Stimulated activated memory B cell treated with anti-CD40 and anti-IgM and Interleukin-4, amounts not matched to agents 10 μg/mL and 1 μg/mL and 100 μg/mL, for 72 hours (primary cell): Measurements from ENCODE around the gene SMIM12.

Experiments
- ATAC-seq: fragments of 150-1000 bp; cut with Tn5 transposase; 2 replicates; pipeline ENCODE4 v1.10.0; 2021
- H3K27ac Mint-ChIP-seq: one replicate; pipeline ENCODE4 v1.8.0; 2022; ENCODE audit warnings: mild to moderate bottlenecking, mixed read lengths
- H3K27me3 Mint-ChIP-seq: one replicate; pipeline ENCODE4 v1.8.0; 2022; ENCODE audit warnings: mixed read lengths
- H3K36me3 Mint-ChIP-seq: one replicate; pipeline ENCODE4 v1.8.0; 2022; ENCODE audit warnings: mixed read lengths
- H3K4me1 Mint-ChIP-seq: one replicate; pipeline ENCODE4 v1.8.0; 2022; ENCODE audit warnings: mixed read lengths
- H3K4me3 Mint-ChIP-seq: one replicate; pipeline ENCODE4 v1.8.0; 2022; ENCODE audit warnings: mild to moderate bottlenecking, moderate library complexity, mixed read lengths
- H3K9me3 Mint-ChIP-seq: one replicate; pipeline ENCODE4 v1.8.0; 2022; ENCODE audit warnings: mixed read lengths

The SMIM12 gene

GRCh38 chr1:34865573-34865972, 6.0 kb upstream of the SMIM12 start:
- Mint-ChIP-seq H3K27me3 (no peaks in the 10 kb centered on the region), H3K4me3 (peak overlapping the region; percentile 85), H3K9me3 (no peaks in the 10 kb centered on the region), H3K27ac (peak overlapping the region; percentile 90), H3K4me1 (peaks cover 24% of the 10 kb centered on the region), H3K36me3 (no peaks in the 10 kb centered on the region)
- peak; percentile 44 for ATAC-seq

GRCh38 chr1:34864759-34865158, 5.2 kb upstream of the SMIM12 start:
- ATAC-seq: no peak
- peak overlapping the region; percentile 67 for H3K4me3 Mint-ChIP-seq
- H3K9me3 Mint-ChIP-seq: no peaks in the 10 kb centered on the region
- H3K27me3 Mint-ChIP-seq: no peaks in the 10 kb centered on the region
- H3K27ac Mint-ChIP-seq: peak overlapping the region; percentile 90
- H3K36me3 Mint-ChIP-seq: no peaks in the 10 kb centered on the region
- H3K4me1 Mint-ChIP-seq: peaks cover 31% of the 10 kb centered on the region

GRCh38 chr1:34863501-34863900, 4.0 kb upstream of the SMIM12 start:
- Mint-ChIP-seq H3K36me3 (no peaks in the 10 kb centered on the region), H3K9me3 (no peaks in the 10 kb centered on the region), H3K4me1 (peaks cover 40% of the 10 kb centered on the region), H3K27me3 (no peaks in the 10 kb centered on the region), H3K27ac (no peak overlapping the region), H3K4me3 (no peak overlapping the region)
- no peak for ATAC-seq

- peak; percentile 6 for ATAC-seq
- peaks cover 16% of the 10 kb centered on the region for H3K36me3 Mint-ChIP-seq
- no peaks in the 10 kb centered on the region for H3K9me3 Mint-ChIP-seq
- no peaks in the 10 kb centered on the region for H3K27me3 Mint-ChIP-seq
- H3K4me1 Mint-ChIP-seq: peaks cover 30% of the 10 kb centered on the region
- H3K27ac Mint-ChIP-seq: peak overlapping the region; percentile 90
- peak overlapping the region; percentile 97 for H3K4me3 Mint-ChIP-seq
Measured at GRCh38 chr1:34858901-34859445, 576 bp downstream of the SMIM12 start.

- Mint-ChIP-seq H3K4me3 (no peak overlapping the region), H3K27ac (no peak overlapping the region), H3K9me3 (no peaks in the 10 kb centered on the region), H3K4me1 (peaks cover 42% of the 10 kb centered on the region), H3K36me3 (peaks cover 36% of the 10 kb centered on the region), H3K27me3 (no peaks in the 10 kb centered on the region)
- no peak for ATAC-seq
Measured at GRCh38 chr1:34856697-34857096, 2.9 kb downstream of the SMIM12 start.

GRCh38 chr1:34852677-34853217, 6.8 kb downstream of the SMIM12 start:
- no peaks in the 10 kb centered on the region for H3K27me3 Mint-ChIP-seq
- H3K36me3 Mint-ChIP-seq: peaks cover 73% of the 10 kb centered on the region
- peak; percentile 94 for ATAC-seq
- H3K4me1 Mint-ChIP-seq: peaks cover 36% of the 10 kb centered on the region
- no peaks in the 10 kb centered on the region for H3K9me3 Mint-ChIP-seq
- no peak overlapping the region for H3K4me3 Mint-ChIP-seq
- H3K27ac Mint-ChIP-seq: peak overlapping the region; percentile 55

- no peak for ATAC-seq
- H3K4me1 Mint-ChIP-seq: peaks cover 31% of the 10 kb centered on the region
- H3K36me3 Mint-ChIP-seq: peaks cover 81% of the 10 kb centered on the region
- H3K27ac Mint-ChIP-seq: no peak overlapping the region
- H3K9me3 Mint-ChIP-seq: no peaks in the 10 kb centered on the region
- no peaks in the 10 kb centered on the region for H3K27me3 Mint-ChIP-seq
- H3K4me3 Mint-ChIP-seq: no peak overlapping the region
Measured at GRCh38 chr1:34851431-34852105, 8.0 kb downstream of the SMIM12 start.

- Mint-ChIP-seq H3K9me3 (no peaks in the 10 kb centered on the region), H3K4me3 (no peak overlapping the region), H3K4me1 (peaks cover 31% of the 10 kb centered on the region), H3K27me3 (no peaks in the 10 kb centered on the region), H3K36me3 (peaks cover 75% of the 10 kb centered on the region), H3K27ac (no peak overlapping the region)
- no peak for ATAC-seq
Measured at GRCh38 chr1:34850382-34850781, 9.2 kb downstream of the SMIM12 start.

GRCh38 chr1:34847094-34847493, 12.5 kb downstream of the SMIM12 start:
- ATAC-seq: no peak
- Mint-ChIP-seq H3K9me3 (no peaks in the 10 kb centered on the region), H3K27ac (no peak overlapping the region), H3K36me3 (peaks cover 56% of the 10 kb centered on the region), H3K4me3 (no peak overlapping the region), H3K27me3 (no peaks in the 10 kb centered on the region), H3K4me1 (peaks cover 18% of the 10 kb centered on the region)

GRCh38 chr1:34846265-34846664, 13.3 kb downstream of the SMIM12 start:
- no peaks in the 10 kb centered on the region for H3K27me3 Mint-ChIP-seq
- H3K4me3 Mint-ChIP-seq: no peak overlapping the region
- peaks cover 54% of the 10 kb centered on the region for H3K36me3 Mint-ChIP-seq
- H3K4me1 Mint-ChIP-seq: peaks cover 18% of the 10 kb centered on the region
- no peak overlapping the region for H3K27ac Mint-ChIP-seq
- no peaks in the 10 kb centered on the region for H3K9me3 Mint-ChIP-seq
- no peak for ATAC-seq

GRCh38 chr1:34845131-34845901, 14.2 kb downstream of the SMIM12 start:
- H3K4me3 Mint-ChIP-seq: no peak overlapping the region
- H3K9me3 Mint-ChIP-seq: no peaks in the 10 kb centered on the region
- H3K4me1 Mint-ChIP-seq: peaks cover 12% of the 10 kb centered on the region
- ATAC-seq: no peak
- peaks cover 47% of the 10 kb centered on the region for H3K36me3 Mint-ChIP-seq
- H3K27ac Mint-ChIP-seq: no peak overlapping the region
- no peaks in the 10 kb centered on the region for H3K27me3 Mint-ChIP-seq

GRCh38 chr1:34844252-34844634, 15.3 kb downstream of the SMIM12 start:
- Mint-ChIP-seq H3K27ac (no peak overlapping the region), H3K4me1 (peaks cover 10% of the 10 kb centered on the region), H3K27me3 (no peaks in the 10 kb centered on the region), H3K9me3 (no peaks in the 10 kb centered on the region), H3K36me3 (peaks cover 36% of the 10 kb centered on the region), H3K4me3 (no peak overlapping the region)
- no peak for ATAC-seq

- H3K36me3 Mint-ChIP-seq: peaks cover 30% of the 10 kb centered on the region
- H3K9me3 Mint-ChIP-seq: no peaks in the 10 kb centered on the region
- no peaks in the 10 kb centered on the region for H3K27me3 Mint-ChIP-seq
- H3K27ac Mint-ChIP-seq: no peak overlapping the region
- peaks cover 5% of the 10 kb centered on the region for H3K4me1 Mint-ChIP-seq
- no peak overlapping the region for H3K4me3 Mint-ChIP-seq
- ATAC-seq: no peak
Measured at GRCh38 chr1:34843392-34844251, 15.9 kb downstream of the SMIM12 start.

- Mint-ChIP-seq H3K4me3 (no peak overlapping the region), H3K36me3 (peaks cover 27% of the 10 kb centered on the region), H3K27ac (no peak overlapping the region), H3K9me3 (no peaks in the 10 kb centered on the region), H3K4me1 (no peaks in the 10 kb centered on the region), H3K27me3 (no peaks in the 10 kb centered on the region)
- ATAC-seq: no peak
Measured at GRCh38 chr1:34842952-34843371, 16.6 kb downstream of the SMIM12 start.

GRCh38 chr1:34842073-34842472, 17.5 kb downstream of the SMIM12 start:
- Mint-ChIP-seq H3K27ac (no peak overlapping the region), H3K9me3 (no peaks in the 10 kb centered on the region), H3K4me3 (no peak overlapping the region), H3K27me3 (no peaks in the 10 kb centered on the region), H3K4me1 (no peaks in the 10 kb centered on the region), H3K36me3 (peaks cover 25% of the 10 kb centered on the region)
- no peak for ATAC-seq
